Calu3 (cell line): ENCODE measurements around the gene FAIM. TPM values are rescaled to one million over a fixed set of nuclear protein-coding genes. Genes with fewer than 3 reads are reported as not detected.

ENCODE experiments used
- BruUV-seq: library from RNA; stranded (reverse); fragments of 400-500 nt; replicated peaks from 2 replicates; lab custom pipeline; 2021; lab: Mats Ljungman, UMichigan
- CTCF ChIA-PET: fragments of 300-600 bp; sonication (Branson Sonifier 250); formaldehyde crosslinking; loops from one replicate; lab custom pipeline; 2022; ENCODE audit warnings: antibody characterized with exemption; lab: Charles Lee
- DNase-seq: peaks from one replicate; pipeline ENCODE4 v3.0.0; 2022
- H3K27ac Mint-ChIP-seq: one replicate; pipeline ENCODE4 v1.8.0; 2022; ENCODE audit warnings: mixed read lengths; ENCODE audit not compliant: unreplicated experiment
- H3K27me3 Mint-ChIP-seq: one replicate; pipeline ENCODE4 v1.8.0; 2022; ENCODE audit warnings: mixed read lengths; ENCODE audit not compliant: unreplicated experiment
- H3K36me3 Mint-ChIP-seq: one replicate; pipeline ENCODE4 v1.8.0; 2022; ENCODE audit warnings: mild to moderate bottlenecking, moderate library complexity, mixed read lengths; ENCODE audit not compliant: insufficient read depth, unreplicated experiment
- H3K4me1 Mint-ChIP-seq: one replicate; pipeline ENCODE4 v1.8.0; 2022; ENCODE audit warnings: mild to moderate bottlenecking, low read depth, mixed read lengths; ENCODE audit not compliant: unreplicated experiment
- H3K4me3 Mint-ChIP-seq: one replicate; pipeline ENCODE4 v1.8.0; 2022; ENCODE audit warnings: mild to moderate bottlenecking, low read depth, moderate library complexity, mixed read lengths; ENCODE audit not compliant: unreplicated experiment
- H3K9me3 Mint-ChIP-seq: one replicate; pipeline ENCODE4 v1.8.0; 2022; ENCODE audit warnings: low read depth, mixed read lengths; ENCODE audit not compliant: unreplicated experiment
- CTCF ChIP-seq: fragments of 200-600 bp; IDR thresholded peaks from one replicate; pipeline ENCODE4 v1.8.0; 2022; ENCODE audit warnings: antibody characterized with exemption; ENCODE audit not compliant: unreplicated experiment
- intact Hi-C: fragments of 100-400 bp; cut with micrococcal nuclease; formaldehyde crosslinking; loops from one replicate; pipeline ENCODE4 v1.10.0; 2022; ENCODE audit not compliant: unreplicated experiment
- total RNA-seq: library from RNA; stranded (reverse); gene quantifications from 2 replicates; pipeline ENCODE4 v1.2.3, GENCODE V29; 2022

Gene FAIM
- total RNA-seq, 1 experiment from 2014 or later = 30.4 TPM

GRCh38 chr3:138615462-138615861, 6.9 kb downstream of the FAIM start:
- Mint-ChIP-seq H3K4me1 (peaks cover 18% of the 10 kb centered on the region), H3K27ac (peak overlapping the region; percentile 4), H3K36me3 (no peaks in the 10 kb centered on the region), H3K4me3 (no peak overlapping the region), H3K9me3 (no peaks in the 10 kb centered on the region), H3K27me3 (no peaks in the 10 kb centered on the region)
- DNase-seq = no peak
- BruUV-seq = no TSS peak
- intact Hi-C loops = no loop called here
- TF ChIP-seq CTCF = no peak
- CTCF ChIA-PET = no interaction called here

- TF ChIP-seq CTCF = no peak
- intact Hi-C loops = no loop called here
- BruUV-seq = no TSS peak
- H3K36me3 Mint-ChIP-seq = peaks cover 4% of the 10 kb centered on the region
- H3K27me3 Mint-ChIP-seq = no peaks in the 10 kb centered on the region
- peaks cover 7% of the 10 kb centered on the region for H3K4me1 Mint-ChIP-seq
- no peak overlapping the region for H3K27ac Mint-ChIP-seq
- H3K9me3 Mint-ChIP-seq = no peaks in the 10 kb centered on the region
- DNase-seq = no peak
- no peak overlapping the region for H3K4me3 Mint-ChIP-seq
- CTCF ChIA-PET = no interaction called here
Observed at GRCh38 chr3:138620431-138620830, 11.9 kb downstream of the FAIM start.

GRCh38 chr3:138624518-138624917, 15.9 kb downstream of the FAIM start:
- no peaks in the 10 kb centered on the region for H3K9me3 Mint-ChIP-seq
- H3K27me3 Mint-ChIP-seq = no peaks in the 10 kb centered on the region
- intact Hi-C loops = no loop called here
- no peak for TF ChIP-seq CTCF
- H3K27ac Mint-ChIP-seq = no peak overlapping the region
- no peak overlapping the region for H3K4me3 Mint-ChIP-seq
- H3K4me1 Mint-ChIP-seq = no peaks in the 10 kb centered on the region
- peaks cover 10% of the 10 kb centered on the region for H3K36me3 Mint-ChIP-seq
- CTCF ChIA-PET = interaction anchor here (1.9 kb wide), 1 partner anchor 292 kb away, joined by 8 read pairs; no protein-coding TSS in a partner anchor
- no peak for DNase-seq
- BruUV-seq = no TSS peak

- H3K27me3 Mint-ChIP-seq = no peaks in the 10 kb centered on the region
- no peak overlapping the region for H3K4me3 Mint-ChIP-seq
- no peak for DNase-seq
- peaks cover 17% of the 10 kb centered on the region for H3K36me3 Mint-ChIP-seq
- CTCF ChIA-PET = interaction anchor here (0.9 to 1.9 kb wide), 3 partner anchors 61 to 290 kb away, joined by 3 to 8 read pairs (median 3); no protein-coding TSS in a partner anchor
- no peaks in the 10 kb centered on the region for H3K9me3 Mint-ChIP-seq
- no peak for TF ChIP-seq CTCF
- no TSS peak for BruUV-seq
- intact Hi-C loops = no loop called here
- no peak overlapping the region for H3K27ac Mint-ChIP-seq
- H3K4me1 Mint-ChIP-seq = no peaks in the 10 kb centered on the region
Observed at GRCh38 chr3:138625707-138626365, 17.3 kb downstream of the FAIM start.
